HCT116 (cell line): ENCODE results near the gene MCM9. TPM values are rescaled to one million over a fixed set of nuclear protein-coding genes. Genes with fewer than 3 reads are reported as not detected.

ENCODE experiments used
- ATAC-seq: fragments of 200-7000 bp; cut with Tn5 transposase; 2 replicates; pipeline ENCODE4 v1.9.1; 2020; ENCODE audit warnings: mild to moderate bottlenecking, moderate library complexity
- BruUV-seq: library from RNA; stranded (reverse); fragments of 400-500 nt; replicated peaks from 2 replicates; lab custom pipeline; 2021; lab: Mats Ljungman, UMichigan
- CTCF ChIA-PET: fragments of 300-600 bp; sonication (Branson Sonifier 250); formaldehyde crosslinking; loops from one replicate; lab custom pipeline; 2021; ENCODE audit warnings: antibody characterized with exemption; lab: Charles Lee
- POLR2A ChIA-PET: fragments of 300-600, 350-600 bp; sonication (Branson Sonifier 250); formaldehyde crosslinking; loops from one replicate; lab custom pipeline; 2021; ENCODE audit warnings: antibody characterized with exemption; lab: Charles Lee
- RAD21 ChIA-PET, 2 experiments: fragments of 300-600 bp; sonication (Branson Sonifier 250); formaldehyde crosslinking; loops; one replicate each; lab custom pipeline; 2023; ENCODE audit warnings: low total read pairs in 2 of 2; ENCODE audit not compliant: uncharacterized antibody in 2 of 2, unreplicated experiment in 2 of 2, low non-redundant PET in 1 of 2; lab: Charles Lee
- DNase-seq: peaks from one replicate; pipeline ENCODE4 v3.0.0-alpha.2; 2010; ENCODE audit warnings: low read depth, low spot score
- H2AFZ ChIP-seq: fragments of 200-600 bp; shearing (Covaris generic), sonication (generic); 2 replicates; pipeline ENCODE4 v1.6.1; 2017; ENCODE audit warnings: low read depth, mixed run types, mixed read lengths, antibody characterized with exemption, low read length; ENCODE audit not compliant: poor library complexity, severe bottlenecking
- H3K27ac ChIP-seq: 2 replicates; pipeline ENCODE4 v1.5.1; 2012; ENCODE audit warnings: low read depth, low read length
- H3K27me3 ChIP-seq: fragments of 200-600 bp; sonication (generic); 2 replicates; pipeline ENCODE4 v1.6.1; 2016; ENCODE audit warnings: mixed run types, low read length, mixed read lengths; ENCODE audit not compliant: insufficient read depth
- H3K36me3 ChIP-seq, 2 experiments: fragments of 200-500 bp in 1 of 2; fragments of 200-600 bp in 1 of 2; sonication (Bioruptor generic) in 1 of 2; sonication (generic) in 1 of 2; 2 replicates each; pipeline versions ENCODE4 v1.5.1 to v1.6.1; 2014 to 2016; ENCODE audit warnings: low read length in 2 of 2, inconsistent platforms in 1 of 2, mixed read lengths in 1 of 2, mixed run types in 1 of 2; ENCODE audit not compliant: insufficient read depth in 2 of 2, control insufficient read depth in 1 of 2
- H3K4me1 ChIP-seq, 2 experiments: fragments of 200-600 bp in 1 of 2; sonication (generic) in 1 of 2; 2 replicates each; pipeline versions ENCODE4 v1.5.1 to v1.6.1; 2012 to 2017; ENCODE audit warnings: low read length in 2 of 2, inconsistent platforms in 1 of 2, mild to moderate bottlenecking in 1 of 2, mixed read lengths in 1 of 2, mixed run types in 1 of 2, moderate library complexity in 1 of 2; ENCODE audit not compliant: insufficient read depth in 2 of 2, control insufficient read depth in 1 of 2
- H3K4me2 ChIP-seq: fragments of 200-600 bp; sonication (generic); 2 replicates; pipeline ENCODE4 v1.6.1; 2017; ENCODE audit warnings: mixed run types, low read length, mixed read lengths
- H3K4me3 ChIP-seq, 2 experiments: fragments of 200-600 bp in 1 of 2; sonication (generic) in 1 of 2; replicated peaks in 1 of 2; 2 replicates each; pipeline ENCODE4 v1.5.1; 2011 to 2016; ENCODE audit warnings: low read length in 2 of 2, control low read depth in 1 of 2, low read depth in 1 of 2, mild to moderate bottlenecking in 1 of 2, mixed read lengths in 1 of 2, mixed run types in 1 of 2
- H3K79me2 ChIP-seq: fragments of 200-600 bp; sonication (generic); 2 replicates; pipeline ENCODE4 v1.6.1; 2017; ENCODE audit warnings: mild to moderate bottlenecking, mixed run types, low read length, moderate library complexity, mixed read lengths; ENCODE audit not compliant: insufficient read depth
- H3K9ac ChIP-seq: fragments of 200-600 bp; sonication (generic); 2 replicates; pipeline ENCODE4 v1.6.1; 2016; ENCODE audit warnings: low read length, mixed read lengths
- H3K9me2 ChIP-seq: fragments of 200-600 bp; sonication (generic), shearing (Covaris generic); 2 replicates; pipeline ENCODE4 v1.6.1; 2017; ENCODE audit warnings: mixed run types, mild to moderate bottlenecking, moderate library complexity; ENCODE audit not compliant: insufficient read depth
- H3K9me3 ChIP-seq, 2 experiments: fragments of 200-500 bp in 1 of 2; fragments of 200-600 bp in 1 of 2; sonication (Bioruptor generic) in 1 of 2; sonication (generic) in 1 of 2; 2 replicates each; pipeline ENCODE4 v1.6.1; 2014 to 2017; ENCODE audit warnings: low read length in 2 of 2, mixed read lengths in 2 of 2, inconsistent platforms in 1 of 2, low read depth in 1 of 2, mild to moderate bottlenecking in 1 of 2, mixed run types in 1 of 2, moderate library complexity in 1 of 2; ENCODE audit not compliant: control insufficient read depth in 1 of 2, insufficient read depth in 1 of 2
- H4K20me1 ChIP-seq: fragments of 200-600 bp; sonication (generic), shearing (Covaris generic); 2 replicates; pipeline ENCODE4 v1.6.1; 2017; ENCODE audit warnings: mixed run types, mild to moderate bottlenecking, moderate library complexity; ENCODE audit not compliant: insufficient read depth
- ATF3 ChIP-seq: IDR thresholded peaks from 2 replicates; pipeline ENCODE4 v1.6.1; 2012
- CBX3 ChIP-seq: IDR thresholded peaks from 2 replicates; pipeline ENCODE4 v1.6.1; 2012; ENCODE audit warnings: low read depth
- CEBPB ChIP-seq: IDR thresholded peaks from 2 replicates; pipeline ENCODE4 v1.6.1; 2012; ENCODE audit warnings: low read depth
- EGR1 ChIP-seq: IDR thresholded peaks from 2 replicates; pipeline ENCODE4 v1.6.1; 2012; ENCODE audit warnings: low read depth
- POLR2A ChIP-seq: IDR thresholded peaks from 2 replicates; pipeline ENCODE4 v1.7.0; 2011; ENCODE audit warnings: borderline replicate concordance; ENCODE audit not compliant: insufficient read depth, insufficient read length; ENCODE audit errors: extremely low read depth
- RAD21 ChIP-seq: IDR thresholded peaks from 2 replicates; pipeline ENCODE4 v1.6.1; 2012; ENCODE audit warnings: low read depth, mild to moderate bottlenecking
- SP1 ChIP-seq: IDR thresholded peaks from 2 replicates; pipeline ENCODE4 v1.6.1; 2012; ENCODE audit warnings: low read depth
- ZBTB33 ChIP-seq: IDR thresholded peaks from 2 replicates; pipeline ENCODE4 v1.6.1; 2011; ENCODE audit warnings: mild to moderate bottlenecking, low read length, moderate library complexity; ENCODE audit not compliant: insufficient replicate concordance; ENCODE audit errors: extremely low read depth
- intact Hi-C: fragments of 100-400 bp; cut with micrococcal nuclease; formaldehyde crosslinking; loops from 2 replicates; pipeline ENCODE4 v1.10.0; 2022
- total RNA-seq: library from RNA; stranded (reverse); gene quantifications from one replicate; pipeline ENCODE4 v1.2.1, GENCODE V29; 2021; ENCODE audit not compliant: unreplicated experiment

The MCM9 gene
- total RNA-seq, 1 experiment from 2014 or later: 13.6 TPM

GRCh38 chr6:118786596-118787453 is 148.1 kb downstream of the MCM9 start (continued):
- TF ChIP-seq ZBTB33: no peak
- no peak for TF ChIP-seq EGR1
- no peak for TF ChIP-seq RAD21
- no peak for TF ChIP-seq ATF3
- TF ChIP-seq POLR2A: no peak
- TF ChIP-seq CBX3: no peak

GRCh38 chr6:118785601-118786000 is 149.4 kb downstream of the MCM9 start:
- no peak overlapping the region for H3K9ac ChIP-seq
- TF ChIP-seq ZBTB33 (no peak), CEBPB (no peak), SP1 (no peak)
- ChIA-PET RAD21 (no interaction called here), POLR2A (no interaction called here), CTCF (no interaction called here)
- H3K27ac ChIP-seq: no peak overlapping the region
- DNase-seq (no peak), ATAC-seq (no peak)
- no peaks in the 10 kb centered on the region for H3K9me2 ChIP-seq
- no peaks in the 10 kb centered on the region for H3K9me3 ChIP-seq
- H3K4me2 ChIP-seq: no peak overlapping the region
- no peak overlapping the region for H2AFZ ChIP-seq
- H3K36me3 ChIP-seq: no peaks in the 10 kb centered on the region
- intact Hi-C loops: loop anchor here (1.0 kb wide), 1 partner anchor 40 kb away; no protein-coding TSS in a partner anchor
- no peaks in the 10 kb centered on the region for H3K4me1 ChIP-seq
- H3K79me2 ChIP-seq: no peaks in the 10 kb centered on the region
- BruUV-seq: no TSS peak
- H4K20me1 ChIP-seq: no peaks in the 10 kb centered on the region
- H3K27me3 ChIP-seq: no peaks in the 10 kb centered on the region
- H3K4me3 ChIP-seq: no peak overlapping the region
